T-helper 1 cell treated with Interleukin-12 subunit alpha and Interleukin-12 subunit beta and Interleukin-4 antibody, amounts not matched to agents 30 ng/mL and 1 ng/mL, for 36 hours (primary cell): ENCODE results near the gene RBM22. TPM values are rescaled to one million over a fixed set of nuclear protein-coding genes. Genes with fewer than 3 reads are reported as not detected.
"Not testable (repeated sequence)": the region's sequence is repeated elsewhere in the genome, so short reads cannot be mapped to it uniquely, and the experiment has no call there.

Experiments
- intact Hi-C: fragments of 100-400 bp; cut with micrococcal nuclease; formaldehyde crosslinking; loops from one replicate; pipeline ENCODE4 v1.15.1; 2024
- total RNA-seq: library from RNA; stranded (reverse); gene quantifications from 2 replicates; pipeline ENCODE4 v1.2.3, GENCODE V29; 2022

The RBM22 gene
- 71.7 and 74.7 TPM in 2 replicates for total RNA-seq

GRCh38 chr5:150700594-150701377 is at the start of gene RBM22:
Gene RBM22 (minus strand): TSS chr5:150701062. CDS start chr5:150700985, 77 bp downstream.
- intact Hi-C loops = loop anchor here (1.0 to 2.0 kb wide), 19 partner anchors 37 to 1352 kb away; partner anchors contain the start of genes ANXA6, CD74, G3BP1 and GM2A

GRCh38 chr5:150750469-150750868 is 49.6 kb upstream of the RBM22 start:
- intact Hi-C loops = no loop called here

- intact Hi-C loops = not testable (repeated sequence)
These were observed 42.3 kb upstream of the RBM22 start for GRCh38 chr5:150743142-150743488.

DNA sequence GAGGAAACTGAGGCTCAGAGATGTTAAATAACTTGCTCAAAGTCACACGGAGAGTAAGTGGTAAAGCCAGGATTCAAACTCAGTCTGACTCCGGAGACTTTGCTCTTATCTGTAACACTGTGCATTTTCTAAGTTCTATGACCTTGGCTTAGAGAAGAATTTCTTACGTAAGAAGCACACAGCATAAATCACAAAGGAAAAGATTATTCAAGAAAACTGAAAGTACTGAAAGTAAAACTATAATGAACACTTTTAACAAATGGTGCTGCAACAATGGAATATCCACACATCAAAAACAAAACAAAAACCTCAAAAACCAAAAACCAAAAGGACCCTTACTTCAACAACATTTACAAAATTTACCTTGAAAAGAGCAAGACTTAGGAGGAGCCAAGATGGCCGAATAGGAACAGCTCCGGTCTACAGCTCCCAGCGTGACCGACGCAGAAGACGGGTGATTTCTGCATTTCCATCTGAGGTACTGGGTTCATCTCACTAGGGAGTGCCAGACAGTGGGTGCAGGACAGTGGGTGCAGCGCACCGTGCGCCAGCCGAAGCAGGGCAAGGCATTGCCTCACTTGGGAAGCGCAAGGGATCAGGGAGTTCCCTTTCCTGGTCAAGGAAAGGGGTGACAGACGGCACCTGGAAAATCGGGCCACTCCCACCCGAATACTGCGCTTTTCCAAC is 41.7 kb upstream of the RBM22 start:
- intact Hi-C loops = not testable (repeated sequence)

GRCh38 chr5:150740992-150741391 is 40.1 kb upstream of the RBM22 start:
- intact Hi-C loops = no loop called here

GRCh38 chr5:150738862-150739261 is 38.0 kb upstream of the RBM22 start:
- intact Hi-C loops = no loop called here

GRCh38 chr5:150734579-150735384 is 33.9 kb upstream of the RBM22 start:
- intact Hi-C loops = no loop called here

GRCh38 chr5:150731669-150732242 is 30.9 kb upstream of the RBM22 start:
- intact Hi-C loops = no loop called here

DNA sequence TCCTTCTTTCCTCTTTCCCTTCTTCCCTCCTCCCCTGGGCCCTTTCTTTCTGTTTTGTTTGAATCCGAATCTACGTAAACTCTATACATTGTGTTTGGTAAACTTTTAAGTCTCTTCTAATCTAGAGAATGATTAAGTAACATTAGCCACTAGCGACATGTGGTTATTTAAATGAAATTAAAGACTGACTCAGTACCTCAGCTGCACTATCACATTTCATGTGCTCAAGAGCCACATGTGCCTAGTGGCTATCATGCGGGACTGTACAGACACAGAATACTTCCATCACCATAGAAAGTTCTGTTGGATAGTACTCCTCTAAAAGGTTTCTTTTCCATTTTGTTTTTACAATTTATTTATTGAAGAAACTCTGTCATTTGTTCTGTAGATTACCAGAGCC is 29.0 kb upstream of the RBM22 start:
- intact Hi-C loops = no loop called here

DNA sequence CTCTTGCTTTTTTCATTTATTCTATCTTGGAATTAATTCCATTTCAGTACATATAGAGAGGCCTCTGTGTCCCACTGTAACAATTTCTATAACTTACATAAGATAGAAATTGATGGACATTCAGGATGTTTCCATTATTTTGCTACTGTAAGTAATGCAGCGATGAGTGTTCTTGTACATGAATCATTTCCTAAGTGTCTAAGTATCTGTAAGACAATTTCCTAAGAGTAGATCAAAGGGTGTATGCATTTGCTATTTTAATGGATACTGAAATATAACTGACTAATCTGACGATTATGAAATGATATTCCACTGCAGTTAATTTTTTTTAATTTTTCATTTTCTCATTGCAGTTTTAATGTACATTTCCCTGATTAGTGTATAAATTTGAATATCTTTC is 23.0 kb upstream of the RBM22 start:
- intact Hi-C loops = no loop called here

GRCh38 chr5:150710165-150710564 is 9.3 kb upstream of the RBM22 start:
- intact Hi-C loops = loop anchor here (2.0 kb wide), 1 partner anchor 149 kb away; no protein-coding TSS in a partner anchor

DNA sequence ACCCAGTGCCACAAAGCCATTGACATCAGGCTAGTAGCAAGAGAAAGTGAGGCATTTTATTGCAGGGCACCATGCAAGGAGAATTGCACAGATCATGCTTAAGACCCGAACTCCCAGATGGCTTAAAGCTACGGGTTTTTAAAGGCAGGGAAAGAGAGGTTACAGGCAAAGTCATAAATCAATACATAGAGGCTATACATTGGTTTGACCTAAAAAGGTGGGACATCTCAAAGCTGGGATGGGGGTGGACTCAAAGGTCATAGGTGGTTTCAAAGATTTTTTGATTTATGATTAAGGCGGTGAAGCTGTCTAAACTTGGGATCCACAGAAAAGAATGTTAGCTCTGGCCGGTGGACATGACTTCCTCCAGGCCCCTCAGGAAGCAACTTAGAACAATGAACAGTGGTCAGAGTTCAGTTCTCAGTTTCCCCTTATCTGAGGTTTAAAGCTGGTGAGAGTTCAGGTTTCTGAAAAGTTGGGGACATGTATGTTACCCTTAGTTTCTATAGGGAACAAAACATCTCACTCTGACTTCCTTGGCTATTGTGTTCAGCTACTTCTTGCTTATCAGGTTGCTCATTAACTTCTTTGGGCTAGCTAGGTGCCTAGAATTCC is 6.0 kb upstream of the RBM22 start:
- intact Hi-C loops = no loop called here

DNA sequence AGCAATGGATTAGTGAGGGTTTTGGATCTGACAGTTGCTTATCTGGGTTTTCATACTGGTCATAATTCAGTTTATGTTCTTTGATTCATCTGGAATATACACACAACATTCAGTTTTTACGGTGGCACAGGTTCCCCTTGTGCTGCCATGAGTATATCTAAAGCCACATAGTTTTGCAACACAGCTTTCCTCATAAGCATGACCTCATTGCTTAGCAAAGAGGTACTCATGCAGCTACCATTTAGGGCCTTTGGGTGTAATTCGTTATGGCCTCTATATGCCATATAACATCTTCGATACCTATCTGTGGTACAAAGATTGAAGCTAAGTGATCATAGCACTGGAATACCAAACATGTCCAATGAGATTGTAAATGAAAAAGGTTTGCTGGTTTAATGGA is 2.9 kb upstream of the RBM22 start:
- intact Hi-C loops = no loop called here

GRCh38 chr5:150700246-150700593 is 642 bp downstream of the RBM22 start:
- intact Hi-C loops = loop anchor here (1.0 to 2.0 kb wide), 9 partner anchors 139 to 1351 kb away; partner anchors contain the start of genes ANXA6, G3BP1, GM2A and TCOF1

DNA sequence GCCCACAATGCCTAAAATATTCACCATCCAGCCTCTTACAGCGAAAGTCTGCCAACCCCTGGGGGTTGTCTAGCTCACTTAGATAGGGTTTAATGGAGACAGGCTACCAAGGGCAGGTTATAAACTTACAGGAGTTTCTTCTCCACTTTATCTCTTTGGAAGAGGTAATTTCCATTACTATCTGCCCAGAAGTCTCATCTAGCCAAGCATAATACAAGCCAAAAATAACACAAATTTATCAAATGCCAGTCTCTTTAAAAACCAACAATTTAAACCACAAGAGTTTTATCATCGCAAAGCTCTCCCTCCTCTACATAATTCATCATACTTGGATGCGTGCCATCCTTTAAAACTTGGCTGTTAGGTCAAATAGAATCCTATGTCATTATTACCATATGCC is 6.2 kb downstream of the RBM22 start:
- intact Hi-C loops = no loop called here

GRCh38 chr5:150692276-150692675 is 8.6 kb downstream of the RBM22 start:
- intact Hi-C loops = no loop called here

GRCh38 chr5:150690760-150691159 is 10.1 kb downstream of the RBM22 start:
- intact Hi-C loops = no loop called here

- intact Hi-C loops = no loop called here
These were observed 11.7 kb downstream of the RBM22 start for GRCh38 chr5:150689120-150689519.

- intact Hi-C loops = no loop called here
These were observed 24.3 kb downstream of the RBM22 start for GRCh38 chr5:150676578-150676977.

DNA sequence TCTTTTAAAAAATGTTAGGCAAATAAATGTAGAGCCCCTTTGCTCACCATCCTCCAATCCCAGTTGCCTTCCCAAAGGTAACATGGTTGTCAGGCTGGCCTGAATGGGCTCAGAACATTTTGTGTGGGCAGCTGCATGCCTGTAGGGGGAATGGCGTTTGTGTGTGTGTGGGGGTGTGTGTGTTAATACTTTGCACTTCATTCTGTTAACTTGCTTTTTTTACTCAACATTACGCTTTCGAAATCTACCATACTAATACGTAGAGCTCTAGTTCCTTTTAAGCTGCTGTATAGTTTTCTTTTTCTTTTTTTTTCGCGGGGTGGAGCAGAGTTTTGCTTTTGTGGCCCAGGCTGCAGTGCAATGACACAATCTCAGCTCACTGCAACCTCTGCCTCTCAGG is 25.8 kb downstream of the RBM22 start:
- intact Hi-C loops = no loop called here

DNA sequence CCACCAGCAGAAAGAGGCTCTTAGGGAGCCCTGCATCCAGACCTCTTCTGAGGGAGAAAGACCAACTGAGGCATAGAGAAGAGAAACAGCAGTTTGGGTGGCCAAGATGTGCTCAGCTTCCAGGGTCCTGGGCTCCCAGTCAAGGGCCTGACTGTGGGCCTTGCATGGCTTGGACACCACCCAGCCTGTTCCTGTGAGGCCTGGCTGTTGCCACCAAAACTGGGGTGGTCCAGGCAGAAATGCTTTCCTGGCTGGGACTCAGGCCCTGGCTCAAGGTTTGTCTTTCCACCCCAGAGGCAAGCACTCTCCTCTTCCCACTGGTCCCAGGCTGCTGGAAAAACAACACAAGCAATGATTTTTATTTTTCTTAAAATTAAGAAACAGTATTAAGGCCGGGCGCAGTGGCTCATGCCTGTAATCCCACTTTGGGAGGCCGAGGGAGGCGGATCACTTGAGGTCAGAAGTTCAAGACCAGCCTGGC is 26.5 kb downstream of the RBM22 start:
- intact Hi-C loops = no loop called here
